Measurements from ENCODE around the gene CCDC172. TPM values are rescaled to one million over a fixed set of nuclear protein-coding genes. Genes with fewer than 3 reads are reported as not detected.

CCDC172 gene
- total RNA-seq, 1 donor from 2014 or later, result not detected

- no peak overlapping the region for H3K9ac ChIP-seq (ENCODE audit: low read depth in 1 of 3, low read length in 3 of 3)
- no peak overlapping the region for H3K4me3 ChIP-seq (ENCODE audit: low read length in 3 of 3)
- no peaks in the 10 kb centered on the region for H3K9me3 ChIP-seq (ENCODE audit: control insufficient read depth in 3 of 3, low read length in 3 of 3)
- H3K27me3 ChIP-seq (ENCODE audit: control insufficient read depth in 3 of 3, insufficient read depth in 3 of 3, low read length in 3 of 3), result no peaks in the 10 kb centered on the region
- H3K4me1 ChIP-seq (ENCODE audit: control insufficient read depth in 3 of 3, insufficient read depth in 3 of 3, low read length in 3 of 3), result no peaks in the 10 kb centered on the region
- H3K27ac ChIP-seq (ENCODE audit: low read depth, low read length), result no peak overlapping the region
- no peaks in the 10 kb centered on the region for H3K36me3 ChIP-seq (ENCODE audit: control insufficient read depth in 3 of 3, insufficient read depth in 3 of 3, low read length in 3 of 3)
Measured at GRCh38 chr10:116300542-116300941, 23.7 kb upstream of the CCDC172 start.

GRCh38 chr10:116304923-116305322, 19.3 kb upstream of the CCDC172 start:
- Histone ChIP-seq H3K9me3 (ENCODE audit: control insufficient read depth in 3 of 3, low read length in 3 of 3) (no peaks in the 10 kb centered on the region), H3K4me1 (ENCODE audit: control insufficient read depth in 3 of 3, insufficient read depth in 3 of 3, low read length in 3 of 3) (no peaks in the 10 kb centered on the region)

DNA sequence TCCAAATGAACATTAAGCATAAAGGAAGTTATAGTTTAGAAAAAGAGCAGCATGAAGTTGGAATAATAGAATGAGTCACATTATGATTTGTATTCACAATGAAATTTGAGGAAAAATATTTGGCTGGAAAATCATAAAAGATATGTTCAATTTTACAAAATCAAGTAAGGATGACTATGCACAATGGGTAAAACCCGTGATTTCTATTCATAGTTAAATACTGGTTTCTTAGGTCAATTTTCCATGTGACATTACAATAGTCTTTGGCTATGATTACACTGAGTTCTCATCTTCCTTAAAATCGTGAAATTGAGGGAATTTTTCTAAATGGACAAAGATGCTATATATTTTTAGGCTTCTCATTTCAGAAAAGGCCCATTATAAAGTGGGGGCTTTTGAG, 17.4 kb upstream of the CCDC172 start:
- Histone ChIP-seq H3K9ac (ENCODE audit: low read depth in 1 of 3, low read length in 3 of 3) (no peak overlapping the region), H3K9me3 (ENCODE audit: control insufficient read depth in 3 of 3, low read length in 3 of 3) (no peaks in the 10 kb centered on the region), H3K4me1 (ENCODE audit: control insufficient read depth in 3 of 3, insufficient read depth in 3 of 3, low read length in 3 of 3) (no peaks in the 10 kb centered on the region), H3K27ac (ENCODE audit: low read depth, low read length) (peak overlapping the region; percentile 51), H3K4me3 (ENCODE audit: low read length in 3 of 3) (no peak overlapping the region), H3K36me3 (ENCODE audit: control insufficient read depth in 3 of 3, insufficient read depth in 3 of 3, low read length in 3 of 3) (no peaks in the 10 kb centered on the region), H3K27me3 (ENCODE audit: control insufficient read depth in 3 of 3, insufficient read depth in 3 of 3, low read length in 3 of 3) (no peaks in the 10 kb centered on the region)

More at GRCh38 chr10:116304923-116305322, 19.3 kb upstream of the CCDC172 start:
- no peak overlapping the region for H3K27ac ChIP-seq (ENCODE audit: low read depth, low read length)
- no peak overlapping the region for H3K4me3 ChIP-seq (ENCODE audit: low read length in 3 of 3)
- H3K36me3 ChIP-seq (ENCODE audit: control insufficient read depth in 3 of 3, insufficient read depth in 3 of 3, low read length in 3 of 3), result no peaks in the 10 kb centered on the region
- H3K9ac ChIP-seq (ENCODE audit: low read depth in 1 of 3, low read length in 3 of 3), result no peak overlapping the region
- H3K27me3 ChIP-seq (ENCODE audit: control insufficient read depth in 3 of 3, insufficient read depth in 3 of 3, low read length in 3 of 3), result no peaks in the 10 kb centered on the region

DNA sequence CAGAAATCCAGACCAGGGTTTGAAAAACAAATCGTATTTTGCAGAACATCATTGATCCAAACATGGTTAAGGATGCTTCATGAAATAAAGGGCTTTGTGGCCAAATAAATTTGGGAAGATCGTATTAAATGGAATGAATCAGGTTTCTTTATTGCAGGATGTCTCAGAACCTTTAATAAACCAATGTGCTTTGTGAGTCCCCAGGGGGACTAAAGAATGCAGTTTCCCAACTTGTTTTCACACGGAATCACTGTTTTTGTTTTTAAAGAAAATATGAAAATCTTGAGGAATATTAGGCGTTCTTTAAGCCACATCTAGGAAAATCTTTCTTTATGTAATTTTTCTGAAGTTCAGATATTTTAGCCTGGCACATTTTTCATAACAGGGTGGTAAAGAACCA, 16.8 kb upstream of the CCDC172 start:
- H3K36me3 ChIP-seq (ENCODE audit: control insufficient read depth in 3 of 3, insufficient read depth in 3 of 3, low read length in 3 of 3), result no peaks in the 10 kb centered on the region

DNA sequence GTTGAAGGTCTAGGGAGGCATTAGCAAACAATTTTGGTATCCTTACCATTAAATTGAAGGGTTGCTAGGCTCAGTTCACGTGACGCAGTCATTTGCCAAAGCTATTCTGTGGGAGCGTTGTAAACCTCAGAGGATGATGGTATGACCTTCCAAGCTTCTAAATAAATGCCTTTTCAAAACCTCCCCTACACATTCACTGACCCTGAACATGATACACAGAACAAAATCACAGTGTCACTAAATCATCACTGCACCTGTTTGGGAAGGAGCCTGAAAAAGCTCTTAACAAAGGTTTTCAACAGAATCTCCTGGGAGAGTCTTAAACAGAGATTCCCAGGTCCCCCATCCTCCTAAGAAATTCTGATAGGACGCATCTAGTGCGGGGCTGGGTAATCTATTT, 13.2 kb upstream of the CCDC172 start:
- no peaks in the 10 kb centered on the region for H3K36me3 ChIP-seq (ENCODE audit: control insufficient read depth in 3 of 3, insufficient read depth in 3 of 3, low read length in 3 of 3)

More for the DNA sequence above, 16.8 kb upstream of the CCDC172 start:
- Histone ChIP-seq H3K9me3 (ENCODE audit: control insufficient read depth in 3 of 3, low read length in 3 of 3) (no peaks in the 10 kb centered on the region), H3K27ac (ENCODE audit: low read depth, low read length) (peak overlapping the region; percentile 51), H3K27me3 (ENCODE audit: control insufficient read depth in 3 of 3, insufficient read depth in 3 of 3, low read length in 3 of 3) (no peaks in the 10 kb centered on the region), H3K4me3 (ENCODE audit: low read length in 3 of 3) (no peak overlapping the region), H3K4me1 (ENCODE audit: control insufficient read depth in 3 of 3, insufficient read depth in 3 of 3, low read length in 3 of 3) (peaks cover 0 to 2% (median 0%) of the 10 kb centered on the region in 3 donors), H3K9ac (ENCODE audit: low read depth in 1 of 3, low read length in 3 of 3) (no peak overlapping the region)

DNA sequence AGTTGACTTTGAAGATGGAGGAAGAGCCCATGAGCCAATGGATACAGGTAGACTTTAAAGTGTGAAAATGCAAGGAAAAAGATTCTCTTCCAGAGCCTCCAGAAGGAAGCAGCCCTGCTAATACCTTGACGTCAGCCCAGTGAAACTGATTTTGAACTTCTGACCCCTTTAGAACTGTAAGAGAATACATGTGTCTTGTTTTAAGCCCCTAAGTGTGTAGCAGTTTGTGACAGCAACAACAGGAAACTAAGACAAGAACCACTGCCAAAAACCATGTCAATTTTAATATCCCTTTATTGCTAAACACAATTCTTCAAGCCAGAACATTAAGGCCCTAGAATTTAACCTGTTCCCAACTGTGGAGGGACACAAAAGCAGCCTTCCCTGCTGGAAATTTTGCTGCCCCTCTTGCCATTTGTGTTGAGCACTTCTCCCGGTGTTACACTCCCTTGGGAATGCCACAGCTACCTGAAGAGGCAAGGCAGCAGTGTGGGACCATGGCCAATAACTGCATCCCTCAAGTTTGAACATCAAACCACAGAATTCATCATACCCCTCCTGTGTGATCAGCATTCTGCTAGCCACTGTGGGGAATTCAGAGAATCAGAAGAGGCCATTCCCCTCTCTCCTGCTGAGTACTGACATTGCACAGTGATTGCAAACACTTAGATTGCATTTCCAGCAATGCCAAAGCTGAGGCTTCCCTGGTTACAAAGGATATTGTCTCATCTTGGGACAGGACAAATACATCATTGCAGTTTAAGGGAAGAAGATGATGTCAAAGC, 12.3 kb upstream of the CCDC172 start:
- no peak overlapping the region for H3K4me3 ChIP-seq (ENCODE audit: low read length in 3 of 3)
- H3K4me1 ChIP-seq (ENCODE audit: control insufficient read depth in 3 of 3, insufficient read depth in 3 of 3, low read length in 3 of 3), result peaks cover 0 to 2% (median 0%) of the 10 kb centered on the region in 3 donors
- no peaks in the 10 kb centered on the region for H3K36me3 ChIP-seq (ENCODE audit: control insufficient read depth in 3 of 3, insufficient read depth in 3 of 3, low read length in 3 of 3)
- H3K9me3 ChIP-seq (ENCODE audit: control insufficient read depth in 3 of 3, low read length in 3 of 3), result no peaks in the 10 kb centered on the region
- no peak overlapping the region for H3K27ac ChIP-seq (ENCODE audit: low read depth, low read length)
- H3K9ac ChIP-seq (ENCODE audit: low read depth in 1 of 3, low read length in 3 of 3), result no peak overlapping the region
- H3K27me3 ChIP-seq (ENCODE audit: control insufficient read depth in 3 of 3, insufficient read depth in 3 of 3, low read length in 3 of 3), result no peaks in the 10 kb centered on the region

More for the DNA sequence above, 13.2 kb upstream of the CCDC172 start:
- Histone ChIP-seq H3K4me3 (ENCODE audit: low read length in 3 of 3) (no peak overlapping the region), H3K27me3 (ENCODE audit: control insufficient read depth in 3 of 3, insufficient read depth in 3 of 3, low read length in 3 of 3) (no peaks in the 10 kb centered on the region), H3K9ac (ENCODE audit: low read depth in 1 of 3, low read length in 3 of 3) (no peak overlapping the region), H3K27ac (ENCODE audit: low read depth, low read length) (no peak overlapping the region), H3K4me1 (ENCODE audit: control insufficient read depth in 3 of 3, insufficient read depth in 3 of 3, low read length in 3 of 3) (peaks cover 0 to 2% (median 0%) of the 10 kb centered on the region in 3 donors), H3K9me3 (ENCODE audit: control insufficient read depth in 3 of 3, low read length in 3 of 3) (no peaks in the 10 kb centered on the region)

DNA sequence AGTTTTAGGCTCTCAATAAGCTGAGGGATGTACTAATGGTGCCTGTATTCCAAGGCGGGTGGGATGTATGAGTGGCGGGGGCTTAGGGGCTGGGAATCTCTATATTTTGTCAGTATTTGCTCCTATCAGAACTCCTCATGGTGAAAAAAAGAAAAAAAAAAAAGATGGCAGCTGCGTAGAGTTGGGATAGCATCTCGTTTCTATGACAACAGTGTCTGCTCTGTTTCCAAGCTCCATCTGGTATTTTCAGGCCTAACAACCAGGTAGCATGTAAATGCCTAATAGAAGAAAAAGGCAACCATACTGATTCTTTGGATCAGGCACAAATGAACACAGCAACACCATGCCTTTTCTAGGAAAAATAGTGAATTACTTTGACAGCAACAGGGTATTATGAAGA, 11.7 kb upstream of the CCDC172 start:
- Histone ChIP-seq H3K27me3 (ENCODE audit: control insufficient read depth in 3 of 3, insufficient read depth in 3 of 3, low read length in 3 of 3) (no peaks in the 10 kb centered on the region), H3K27ac (ENCODE audit: low read depth, low read length) (no peak overlapping the region), H3K4me3 (ENCODE audit: low read length in 3 of 3) (no peak overlapping the region), H3K4me1 (ENCODE audit: control insufficient read depth in 3 of 3, insufficient read depth in 3 of 3, low read length in 3 of 3) (peaks cover 0 to 2% (median 0%) of the 10 kb centered on the region in 3 donors), H3K9ac (ENCODE audit: low read depth in 1 of 3, low read length in 3 of 3) (no peak overlapping the region), H3K36me3 (ENCODE audit: control insufficient read depth in 3 of 3, insufficient read depth in 3 of 3, low read length in 3 of 3) (no peaks in the 10 kb centered on the region), H3K9me3 (ENCODE audit: control insufficient read depth in 3 of 3, low read length in 3 of 3) (no peaks in the 10 kb centered on the region)

- peaks cover 0 to 2% (median 0%) of the 10 kb centered on the region in 3 donors for H3K4me1 ChIP-seq (ENCODE audit: control insufficient read depth in 3 of 3, insufficient read depth in 3 of 3, low read length in 3 of 3)
- H3K27ac ChIP-seq (ENCODE audit: low read depth, low read length), result no peak overlapping the region
- H3K36me3 ChIP-seq (ENCODE audit: control insufficient read depth in 3 of 3, insufficient read depth in 3 of 3, low read length in 3 of 3), result no peaks in the 10 kb centered on the region
- H3K27me3 ChIP-seq (ENCODE audit: control insufficient read depth in 3 of 3, insufficient read depth in 3 of 3, low read length in 3 of 3), result no peaks in the 10 kb centered on the region
- H3K4me3 ChIP-seq (ENCODE audit: low read length in 3 of 3), result no peak overlapping the region
- no peaks in the 10 kb centered on the region for H3K9me3 ChIP-seq (ENCODE audit: control insufficient read depth in 3 of 3, low read length in 3 of 3)
- no peak overlapping the region for H3K9ac ChIP-seq (ENCODE audit: low read depth in 1 of 3, low read length in 3 of 3)
Measured at GRCh38 chr10:116316503-116316902, 7.7 kb upstream of the CCDC172 start.

DNA sequence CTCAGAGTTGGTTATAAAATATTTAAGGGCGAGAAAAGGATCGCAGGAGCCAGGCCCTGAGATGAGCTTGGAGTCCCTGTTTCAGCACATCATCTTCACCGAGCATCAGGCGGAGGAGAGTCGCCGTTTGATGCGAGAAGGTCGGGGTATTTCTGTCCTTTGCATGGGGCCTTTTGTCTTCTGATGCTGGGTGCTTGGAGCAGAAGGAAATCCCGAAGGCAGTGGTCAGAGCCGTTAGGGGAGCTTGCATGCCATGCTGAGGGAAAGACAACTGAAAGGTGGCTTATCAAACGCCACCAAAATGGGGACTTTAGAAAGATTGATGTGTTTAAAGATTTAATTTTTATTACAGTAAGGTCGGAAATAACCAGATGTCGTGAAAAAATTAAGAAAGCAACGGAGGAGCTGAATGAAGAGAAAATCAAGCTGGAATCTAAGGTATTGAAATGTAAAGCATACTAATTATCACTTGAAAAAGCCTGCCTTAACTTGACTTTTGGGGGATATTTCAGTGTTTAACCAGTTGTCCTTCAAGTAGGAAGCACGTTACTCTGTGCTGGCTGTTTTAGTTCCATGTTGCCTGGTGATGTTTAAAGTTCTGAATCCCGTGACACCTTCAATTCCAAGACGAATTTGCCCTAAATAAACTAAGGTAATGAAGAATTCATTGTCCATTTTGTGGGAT, 845 bp downstream of the CCDC172 start:
- H3K9ac ChIP-seq (ENCODE audit: low read depth in 1 of 3, low read length in 3 of 3), result no peak overlapping the region
- no peaks in the 10 kb centered on the region for H3K4me1 ChIP-seq (ENCODE audit: control insufficient read depth in 3 of 3, insufficient read depth in 3 of 3, low read length in 3 of 3)
- no peaks in the 10 kb centered on the region for H3K36me3 ChIP-seq (ENCODE audit: control insufficient read depth in 3 of 3, insufficient read depth in 3 of 3, low read length in 3 of 3)

DNA sequence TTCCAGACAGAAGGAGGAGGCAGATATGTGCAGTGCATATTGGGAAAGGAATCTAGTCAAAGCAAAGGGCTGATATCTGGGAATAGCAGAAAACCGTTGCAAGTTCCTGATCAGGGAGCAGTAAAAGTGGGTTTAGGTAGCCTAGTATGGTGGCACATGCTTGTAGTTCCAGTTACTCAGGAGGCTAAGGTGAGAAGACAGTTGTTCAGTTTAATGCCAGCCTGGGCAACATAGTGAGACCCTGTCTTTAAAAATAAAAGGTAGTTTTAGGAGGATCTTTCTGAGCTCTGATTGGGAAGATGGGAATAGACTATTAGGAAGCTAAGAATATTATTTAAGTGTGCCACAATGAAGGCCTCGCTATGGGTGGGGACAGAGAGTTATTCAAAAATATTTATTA, 1.7 kb downstream of the CCDC172 start:
- Histone ChIP-seq H3K9me3 (ENCODE audit: control insufficient read depth in 3 of 3, low read length in 3 of 3) (no peaks in the 10 kb centered on the region), H3K36me3 (ENCODE audit: control insufficient read depth in 3 of 3, insufficient read depth in 3 of 3, low read length in 3 of 3) (no peaks in the 10 kb centered on the region), H3K4me1 (ENCODE audit: control insufficient read depth in 3 of 3, insufficient read depth in 3 of 3, low read length in 3 of 3) (no peaks in the 10 kb centered on the region), H3K27ac (ENCODE audit: low read depth, low read length) (no peak overlapping the region), H3K9ac (ENCODE audit: low read depth in 1 of 3, low read length in 3 of 3) (no peak overlapping the region), H3K27me3 (ENCODE audit: control insufficient read depth in 3 of 3, insufficient read depth in 3 of 3, low read length in 3 of 3) (peaks cover 0 to 9% (median 0%) of the 10 kb centered on the region in 3 donors), H3K4me3 (ENCODE audit: low read length in 3 of 3) (no peak overlapping the region)

More for the DNA sequence above, 845 bp downstream of the CCDC172 start:
- Histone ChIP-seq H3K27me3 (ENCODE audit: control insufficient read depth in 3 of 3, insufficient read depth in 3 of 3, low read length in 3 of 3) (peaks cover 0 to 9% (median 0%) of the 10 kb centered on the region in 3 donors), H3K4me3 (ENCODE audit: low read length in 3 of 3) (no peak overlapping the region), H3K27ac (ENCODE audit: low read depth, low read length) (no peak overlapping the region), H3K9me3 (ENCODE audit: control insufficient read depth in 3 of 3, low read length in 3 of 3) (no peaks in the 10 kb centered on the region)

Measured in skeletal muscle tissue (tissue), 4 donors.